IMR-90 (cell line): ENCODE results near the gene HS6ST2. TPM values are rescaled to one million over a fixed set of nuclear protein-coding genes. Genes with fewer than 3 reads are reported as not detected.

Experiments
- ATAC-seq: fragments of 200-7000 bp; cut with Tn5 transposase; 2 replicates; pipeline ENCODE4 v1.9.1; 2020; ENCODE audit warnings: low read depth, mild to moderate bottlenecking, moderate library complexity
- BruUV-seq: library from RNA; stranded (reverse); fragments of 400-500 nt; replicated peaks from 2 replicates; lab custom pipeline; 2021; lab: Mats Ljungman, UMichigan
- CTCF ChIA-PET: fragments of 300-600 bp; formaldehyde crosslinking; extraction: SDS; loops from one replicate; lab custom pipeline; 2021; ENCODE audit warnings: antibody characterized with exemption; lab: Yijun Ruan, JAX
- POLR2A ChIA-PET: fragments of 300-600 bp; sonication (Branson Sonifier 250); formaldehyde crosslinking; loops from one replicate; lab custom pipeline; 2022; ENCODE audit warnings: antibody characterized with exemption; ENCODE audit not compliant: unreplicated experiment; lab: Charles Lee
- DNase-seq: peaks from one replicate; pipeline ENCODE4 v3.0.0; 2013
- H2AFZ ChIP-seq: replicated peaks from 2 replicates; pipeline ENCODE3; 2013; ENCODE audit warnings: low read length, mild to moderate bottlenecking; ENCODE audit not compliant: poor library complexity
- H2AK5ac ChIP-seq: 2 replicates; pipeline ENCODE4 v1.6.1; 2013; ENCODE audit warnings: low read depth, low read length, inconsistent platforms
- H2AK9ac ChIP-seq: replicated peaks from 2 replicates; pipeline ENCODE3; 2013; ENCODE audit warnings: mild to moderate bottlenecking, low read depth, low read length, moderate library complexity; ENCODE audit not compliant: poor library complexity
- H2BK120ac ChIP-seq: 2 replicates; pipeline ENCODE4 v1.6.1; 2013; ENCODE audit warnings: low read depth, low read length, inconsistent platforms
- H2BK15ac ChIP-seq: 3 replicates; pipeline ENCODE4 v1.6.1; 2013; ENCODE audit warnings: low read depth, low read length, inconsistent platforms
- H2BK20ac ChIP-seq: 2 replicates; pipeline ENCODE4 v1.6.1; 2013; ENCODE audit warnings: low read depth, mild to moderate bottlenecking, inconsistent platforms, low read length, moderate library complexity
- H2BK5ac ChIP-seq: 2 replicates; pipeline ENCODE4 v1.6.1; 2013; ENCODE audit warnings: mild to moderate bottlenecking, low read depth, low read length, inconsistent platforms; ENCODE audit not compliant: poor library complexity, severe bottlenecking
- H3K14ac ChIP-seq: replicated peaks from 2 replicates; pipeline ENCODE4 v1.6.1; 2013; ENCODE audit warnings: low read depth, low read length, inconsistent platforms
- H3K18ac ChIP-seq: 2 replicates; pipeline ENCODE4 v1.6.1; 2013; ENCODE audit warnings: low read depth, low read length, control low read depth
- H3K23ac ChIP-seq: 2 replicates; pipeline ENCODE4 v1.6.1; 2013; ENCODE audit warnings: low read depth, low read length, inconsistent platforms
- H3K27ac ChIP-seq: 2 replicates; pipeline ENCODE4 v1.5.1; 2013; ENCODE audit warnings: mild to moderate bottlenecking, control low read depth, low read length; ENCODE audit not compliant: insufficient read depth
- H3K27me3 ChIP-seq: 2 replicates; pipeline ENCODE4 v1.6.1; 2013; ENCODE audit warnings: low read length; ENCODE audit not compliant: control insufficient read depth, insufficient read depth
- H3K36me3 ChIP-seq: 2 replicates; pipeline ENCODE4 v1.6.1; 2013; ENCODE audit warnings: low read length, mixed read lengths; ENCODE audit not compliant: control insufficient read depth, insufficient read depth
- H3K4ac ChIP-seq: 2 replicates; pipeline ENCODE4 v1.6.1; 2013; ENCODE audit warnings: low read depth, low read length, inconsistent platforms
- H3K4me1 ChIP-seq: 2 replicates; pipeline ENCODE4 v1.6.1; 2013; ENCODE audit warnings: low read length, mixed read lengths; ENCODE audit not compliant: control insufficient read depth, insufficient read depth
- H3K4me2 ChIP-seq: 2 replicates; pipeline ENCODE4 v1.6.1; 2013; ENCODE audit warnings: low read depth, mild to moderate bottlenecking, control low read depth, low read length, moderate library complexity
- H3K4me3 ChIP-seq: 2 replicates; pipeline ENCODE4 v1.5.1; 2013; ENCODE audit warnings: low read depth, mild to moderate bottlenecking, control low read depth, low read length, moderate library complexity; ENCODE audit not compliant: insufficient read depth
- H3K56ac ChIP-seq: 2 replicates; pipeline ENCODE4 v1.6.1; 2013; ENCODE audit warnings: low read length, inconsistent platforms; ENCODE audit not compliant: insufficient read depth; ENCODE audit errors: extremely low read depth
- H3K79me1 ChIP-seq, 2 experiments: 2 replicates each; pipeline ENCODE4 v1.6.1; 2013; ENCODE audit warnings: low read length in 2 of 2, inconsistent platforms in 1 of 2, low read depth in 1 of 2
- H3K9ac ChIP-seq: 2 replicates; pipeline ENCODE4 v1.6.1; 2013; ENCODE audit warnings: low read depth, low read length, control low read depth
- H3K9me1 ChIP-seq: 2 replicates; pipeline ENCODE4 v1.6.1; 2013; ENCODE audit warnings: low read length, inconsistent platforms; ENCODE audit not compliant: insufficient read depth
- H3K9me3 ChIP-seq: 2 replicates; pipeline ENCODE4 v1.6.1; 2013; ENCODE audit warnings: low read length; ENCODE audit not compliant: control insufficient read depth, insufficient read depth
- H4K20me1 ChIP-seq: 2 replicates; pipeline ENCODE4 v1.6.1; 2013; ENCODE audit warnings: low read length, inconsistent platforms; ENCODE audit not compliant: insufficient read depth
- H4K5ac ChIP-seq: 2 replicates; pipeline ENCODE4 v1.6.1; 2013; ENCODE audit warnings: mild to moderate bottlenecking, low read depth, low read length, control low read depth
- H4K8ac ChIP-seq, 2 experiments: 2 replicates each; pipeline ENCODE4 v1.6.1; 2013; ENCODE audit warnings: low read depth in 2 of 2, low read length in 2 of 2, control low read depth in 1 of 2, inconsistent platforms in 1 of 2
- H4K91ac ChIP-seq: 2 replicates; pipeline ENCODE4 v1.6.1; 2013; ENCODE audit warnings: low read depth, low read length, inconsistent platforms; ENCODE audit not compliant: insufficient read depth
- BHLHE40 ChIP-seq: fragments of 150-350 bp; IDR thresholded peaks from 2 replicates; pipeline ENCODE4 v1.6.1; 2016; ENCODE audit warnings: mild to moderate bottlenecking, low read depth, low read length
- CEBPB ChIP-seq: IDR thresholded peaks from 2 replicates; pipeline ENCODE4 v1.6.1; 2012; ENCODE audit warnings: low read depth, low read length, improper control_type of control experiment
- CHD1 ChIP-seq: IDR thresholded peaks from 2 replicates; pipeline ENCODE4 v1.6.1; 2012; ENCODE audit warnings: low read depth, low read length, improper control_type of control experiment
- CTCF ChIP-seq: conservative IDR thresholded peaks from 2 replicates; pipeline ENCODE4 v1.5.1; 2012; ENCODE audit warnings: mild to moderate bottlenecking, low read depth, low read length, improper control_type of control experiment
- ELK1 ChIP-seq: fragments of 150-350 bp; IDR thresholded peaks from 2 replicates; pipeline ENCODE4 v1.6.1; 2016; ENCODE audit warnings: low read depth, mild to moderate bottlenecking, low read length, moderate library complexity, borderline replicate concordance
- FOS ChIP-seq: fragments of 150-350 bp; IDR thresholded peaks from 2 replicates; pipeline ENCODE4 v1.6.1; 2016; ENCODE audit warnings: low read depth, low read length
- MAFK ChIP-seq: IDR thresholded peaks from 2 replicates; pipeline ENCODE4 v1.6.1; 2012; ENCODE audit warnings: low read depth, low read length, improper control_type of control experiment
- NFE2L2 ChIP-seq: fragments of 150-350 bp; IDR thresholded peaks from 2 replicates; pipeline ENCODE4 v1.6.1; 2016; ENCODE audit warnings: low read depth, mild to moderate bottlenecking, low read length
- RAD21 ChIP-seq: IDR thresholded peaks from 2 replicates; pipeline ENCODE4 v1.6.1; 2012; ENCODE audit warnings: low read length, improper control_type of control experiment
- RCOR1 ChIP-seq: IDR thresholded peaks from 2 replicates; pipeline ENCODE4 v1.6.1; 2012; ENCODE audit warnings: mild to moderate bottlenecking, low read length, improper control_type of control experiment; ENCODE audit not compliant: insufficient replicate concordance
- RFX5 ChIP-seq: IDR thresholded peaks from 2 replicates; pipeline ENCODE4 v1.8.0; 2012; ENCODE audit warnings: low read depth, mild to moderate bottlenecking, low read length, moderate library complexity
- SMC3 ChIP-seq: fragments of 150-350 bp; IDR thresholded peaks from 2 replicates; pipeline ENCODE4 v1.6.1; 2016; ENCODE audit warnings: low read depth, mild to moderate bottlenecking, antibody characterized with exemption, low read length, moderate library complexity
- USF2 ChIP-seq: fragments of 150-350 bp; IDR thresholded peaks from 2 replicates; pipeline ENCODE4 v1.6.1; 2017; ENCODE audit warnings: mild to moderate bottlenecking, antibody characterized with exemption, low read length, low read depth
- WGBS, 2 experiments: methylation state at CpG; one replicate each; pipeline versions ENCODE4 v1.1.5 to v1.1.7; 2013; ENCODE audit warnings: missing lambda C conversion rate in 2 of 2; ENCODE audit not compliant: insufficient read length in 1 of 2; ENCODE audit errors: extremely low coverage in 2 of 2; 5-methylcytosine and 5-hydroxymethylcytosine counted together
- dilution Hi-C: fragments of 300-500 bp; cut with HindIII; formaldehyde crosslinking; loops from one replicate; pipeline ENCODE4 v1.14.3; 2018; ENCODE audit warnings: low sequenced_read_pairs; ENCODE audit not compliant: unreplicated experiment
- in situ Hi-C: fragments of 300-500 bp; cut with MboI; formaldehyde crosslinking; loops from 3 replicates; pipeline ENCODE4 v1.14.3; 2019; ENCODE audit warnings: low sequenced_read_pairs, inconsistent platforms, mixed read lengths
- intact Hi-C: fragments of 100-400 bp; cut with micrococcal nuclease; formaldehyde crosslinking; loops from 2 replicates; pipeline ENCODE4 v1.10.0; 2022
- polyA plus RNA-seq, 3 experiments: library from polyadenylated mRNA; depleted of rRNA; stranded (reverse); fragments of >200 nt; gene quantifications; 2 replicates each; pipeline ENCODE4 v1.2.3, GENCODE V29; 2012; ENCODE audit warnings: low replicate concordance in 1 of 3
- total RNA-seq: library from RNA; depleted of rRNA; stranded (reverse); fragments of >200 nt; gene quantifications from 2 replicates; pipeline ENCODE4 v1.2.3, GENCODE V29; 2012

The HS6ST2 gene
- total and polyA plus RNA-seq, 2 of the 4 experiments (the other 2 are of a cell fraction) = not detected

GRCh38 chrX:132743086-132743485 is 215.3 kb downstream of the HS6ST2 start:
- intact Hi-C loops = no loop called here
- CTCF ChIA-PET = no interaction called here

More at GRCh38 chrX:132743086-132743485, 215.3 kb downstream of the HS6ST2 start:
- H3K36me3 ChIP-seq = no peaks in the 10 kb centered on the region
- H3K27me3 ChIP-seq = peaks cover 2% of the 10 kb centered on the region
- dilution Hi-C loops = no loop called here
- H3K27ac ChIP-seq = no peak overlapping the region
- no peaks in the 10 kb centered on the region for H4K20me1 ChIP-seq
- H3K14ac ChIP-seq = no peak overlapping the region
- no TSS peak for BruUV-seq
- H3K79me1 ChIP-seq = no peaks in the 10 kb centered on the region
- no peaks in the 10 kb centered on the region for H3K4me1 ChIP-seq
- no peak overlapping the region for H2BK15ac ChIP-seq
- H3K4me2 ChIP-seq = no peak overlapping the region
- no peak overlapping the region for H3K56ac ChIP-seq
- no CpG with 5 or more reads among the region's 3 CpGs for WGBS, 2 experiments
- no peak overlapping the region for H2BK20ac ChIP-seq
- POLR2A ChIA-PET = no interaction called here
- no peak overlapping the region for H3K23ac ChIP-seq
- H3K9me1 ChIP-seq = no peaks in the 10 kb centered on the region
- H4K8ac ChIP-seq = no peak overlapping the region
- H2BK5ac ChIP-seq = no peak overlapping the region
- no peak overlapping the region for H2AK9ac ChIP-seq
- no peak overlapping the region for H3K4me3 ChIP-seq
- in situ Hi-C loops = no loop called here
- DNase-seq = no peak
- no peak overlapping the region for H4K5ac ChIP-seq
- TF ChIP-seq CEBPB (no peak), RFX5 (no peak), BHLHE40 (no peak), ELK1 (no peak), NFE2L2 (no peak), RAD21 (no peak), RCOR1 (no peak), USF2 (no peak), MAFK (no peak), SMC3 (no peak), CTCF (no peak), CHD1 (no peak), FOS (no peak)
- H3K18ac ChIP-seq = no peak overlapping the region
- H2AK5ac ChIP-seq = no peak overlapping the region
- no peak for ATAC-seq
- H2AFZ ChIP-seq = no peak overlapping the region
- no peak overlapping the region for H3K4ac ChIP-seq
- no peak overlapping the region for H4K91ac ChIP-seq
- H2BK120ac ChIP-seq = no peak overlapping the region
- H3K9ac ChIP-seq = no peak overlapping the region
- no peaks in the 10 kb centered on the region for H3K9me3 ChIP-seq
